WERI-Rb-1 (cell line): ENCODE measurements around the gene PRXL2B.

Source experiments
- DNase-seq: peaks from one replicate; pipeline ENCODE4 v3.0.0-alpha.2; 2020
- H3K27ac ChIP-seq: fragments of 250-450 bp; sonication (Bioruptor Pico); 2 replicates; pipeline ENCODE4 v1.5.1; 2020; ENCODE audit warnings: mild to moderate bottlenecking, moderate library complexity
- H3K27me3 ChIP-seq: fragments of 250-450 bp; sonication (Bioruptor Pico); 2 replicates; pipeline ENCODE4 v1.5.1; 2021; ENCODE audit warnings: mild to moderate bottlenecking, low read depth, moderate library complexity; ENCODE audit not compliant: insufficient read depth, severe bottlenecking
- H3K36me3 ChIP-seq: fragments of 250-450 bp; sonication (Bioruptor Pico); 2 replicates; pipeline ENCODE4 v1.5.1; 2020; ENCODE audit warnings: mild to moderate bottlenecking, moderate library complexity
- H3K4me3 ChIP-seq: 2 replicates; pipeline ENCODE4 v1.5.1; 2011; ENCODE audit warnings: low read depth, mild to moderate bottlenecking, control low read depth, low read length
- H3K9me3 ChIP-seq: fragments of 250-450 bp; sonication (Bioruptor Pico); 2 replicates; pipeline ENCODE4 v1.5.1; 2021; ENCODE audit warnings: mild to moderate bottlenecking, moderate library complexity; ENCODE audit not compliant: severe bottlenecking
- CTCF ChIP-seq: IDR thresholded peaks from 2 replicates; pipeline ENCODE4 v1.5.1; 2011; ENCODE audit warnings: low read depth, mild to moderate bottlenecking, control low read depth, inconsistent platforms, low read length

PRXL2B gene, protein sequence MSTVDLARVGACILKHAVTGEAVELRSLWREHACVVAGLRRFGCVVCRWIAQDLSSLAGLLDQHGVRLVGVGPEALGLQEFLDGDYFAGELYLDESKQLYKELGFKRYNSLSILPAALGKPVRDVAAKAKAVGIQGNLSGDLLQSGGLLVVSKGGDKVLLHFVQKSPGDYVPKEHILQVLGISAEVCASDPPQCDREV

GRCh38 chr1:2586154-2587070 lies at the start of gene PRXL2B:
Gene PRXL2B (plus strand): TSS chr1:2586777. CDS start chr1:2586886, 109 bp downstream.
- no peaks in the 10 kb centered on the region for H3K27me3 ChIP-seq
- H3K27ac ChIP-seq, result peak within 1 kb of the TSS; percentile 88
- H3K36me3 ChIP-seq, result no peaks in the 10 kb centered on the region
- H3K9me3 ChIP-seq, result no peaks in the 10 kb centered on the region
- TF ChIP-seq CTCF, result no peak
- DNase-seq, result peak; percentile 99
- H3K4me3 ChIP-seq, result peak within 1 kb of the TSS; percentile 82

DNA sequence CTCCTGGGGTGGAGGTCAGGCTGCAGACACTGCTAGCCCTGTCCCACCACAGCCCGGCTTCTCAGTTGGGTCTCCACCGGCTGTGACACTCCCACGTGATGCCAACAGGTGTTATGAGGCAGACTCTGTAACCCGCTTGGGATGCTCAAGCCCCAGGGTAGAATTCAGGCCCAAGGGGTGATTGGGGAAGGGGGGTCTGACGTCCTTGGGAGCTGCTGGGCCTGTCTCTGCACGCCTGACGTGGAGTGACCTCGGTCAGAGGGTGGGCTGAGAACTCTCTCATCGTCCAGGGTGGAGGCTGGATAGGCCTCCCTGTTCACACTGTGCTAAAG lies 48.8 kb upstream of the PRXL2B start:
- Histone ChIP-seq H3K27me3 (no peaks in the 10 kb centered on the region), H3K4me3 (no peak overlapping the region), H3K9me3 (no peaks in the 10 kb centered on the region), H3K36me3 (no peaks in the 10 kb centered on the region), H3K27ac (no peak overlapping the region)
- no peak for DNase-seq
- no peak for TF ChIP-seq CTCF

- Histone ChIP-seq H3K4me3 (no peak overlapping the region), H3K27ac (no peak overlapping the region), H3K27me3 (no peaks in the 10 kb centered on the region), H3K36me3 (no peaks in the 10 kb centered on the region), H3K9me3 (no peaks in the 10 kb centered on the region)
- TF ChIP-seq CTCF, result no peak
- no peak for DNase-seq
Observed at GRCh38 chr1:2538376-2538775, 48.2 kb upstream of the PRXL2B start.

- DNase-seq, result no peak
- no peak for TF ChIP-seq CTCF
- Histone ChIP-seq H3K9me3 (no peaks in the 10 kb centered on the region), H3K36me3 (no peaks in the 10 kb centered on the region), H3K27ac (no peak overlapping the region), H3K4me3 (no peak overlapping the region), H3K27me3 (no peaks in the 10 kb centered on the region)
Observed at GRCh38 chr1:2538872-2539271, 47.7 kb upstream of the PRXL2B start.

- no peak overlapping the region for H3K4me3 ChIP-seq
- no peaks in the 10 kb centered on the region for H3K27me3 ChIP-seq
- no peaks in the 10 kb centered on the region for H3K9me3 ChIP-seq
- DNase-seq, result peak; percentile 64
- no peak overlapping the region for H3K27ac ChIP-seq
- no peaks in the 10 kb centered on the region for H3K36me3 ChIP-seq
- peak; percentile 67 for TF ChIP-seq CTCF
Observed at GRCh38 chr1:2539312-2539907, 47.2 kb upstream of the PRXL2B start.
